ENCODE results near the gene RHBDF1.

The RHBDF1 gene

GRCh38 chr16:36336-36984 lies 36.0 kb downstream of the RHBDF1 start:
- DNase-seq (ENCODE audit: low read depth in 1 of 2, low spot score in 1 of 2), result no peak
- no peaks in the 10 kb centered on the region for H3K27me3 ChIP-seq (ENCODE audit: insufficient read depth, poor library complexity, severe bottlenecking)
- H3K27ac ChIP-seq (replicated peaks), result peak overlapping the region; percentile 81
- no peak overlapping the region for H3K4me3 ChIP-seq (replicated peaks; ENCODE audit: insufficient read depth, low read length)
- no peak for TF ChIP-seq CTCF (IDR thresholded peaks at IDR 0.05; ENCODE audit: insufficient read depth, low read length)
- TF ChIP-seq REST (IDR thresholded peaks at IDR 0.05; ENCODE audit: insufficient replicate concordance, low read depth), result no peak
- no peak for TF ChIP-seq POLR2AphosphoS5 (IDR thresholded peaks at IDR 0.05; ENCODE audit: low read depth)
- no peak for TF ChIP-seq GABPA (IDR thresholded peaks at IDR 0.05; ENCODE audit: low read depth)
- no peak for TF ChIP-seq SPI1 (IDR thresholded peaks at IDR 0.05; ENCODE audit: borderline replicate concordance, low read depth)

DNA sequence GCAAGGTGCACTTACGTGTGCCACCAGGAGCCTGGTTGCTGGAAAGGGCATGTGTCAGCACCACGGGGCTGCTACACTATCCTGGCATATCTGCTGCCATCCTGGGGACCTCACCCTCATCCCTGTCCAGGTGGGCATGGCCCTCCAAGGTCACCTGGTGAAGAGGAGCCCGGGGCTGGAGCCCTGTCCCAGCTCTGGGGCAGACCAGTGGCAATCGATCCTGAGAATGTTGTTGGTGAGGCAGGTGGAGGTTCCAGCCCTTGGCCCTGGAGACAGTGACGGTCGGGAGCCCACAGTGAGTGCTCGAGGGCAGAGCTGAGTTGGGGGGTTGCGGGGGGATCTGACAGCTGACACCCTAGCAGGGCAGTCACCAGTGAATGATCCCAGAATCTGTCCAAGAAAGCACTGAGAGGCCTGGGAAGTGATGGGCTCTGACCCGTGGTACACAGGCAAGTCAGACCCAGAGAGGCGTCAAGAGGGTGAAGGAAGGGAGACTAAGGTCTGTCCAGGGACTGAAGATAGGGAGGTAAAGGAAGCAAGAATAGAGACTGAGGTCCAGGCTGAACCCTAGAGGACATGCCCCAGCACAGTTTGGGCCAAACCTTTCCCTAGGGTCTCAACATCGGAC lies 36.6 kb downstream of the RHBDF1 start:
- no peak overlapping the region for H3K4me3 ChIP-seq (replicated peaks; ENCODE audit: insufficient read depth, low read length)
- no peaks in the 10 kb centered on the region for H3K27me3 ChIP-seq (ENCODE audit: insufficient read depth, poor library complexity, severe bottlenecking)
- no peak for DNase-seq (ENCODE audit: low read depth in 1 of 2, low spot score in 1 of 2)
- TF ChIP-seq CTCF (IDR thresholded peaks at IDR 0.05; ENCODE audit: insufficient read depth, low read length), result no peak
- TF ChIP-seq POLR2AphosphoS5 (IDR thresholded peaks at IDR 0.05; ENCODE audit: low read depth), result no peak
- TF ChIP-seq GABPA (IDR thresholded peaks at IDR 0.05; ENCODE audit: low read depth), result no peak
- no peak for TF ChIP-seq SPI1 (IDR thresholded peaks at IDR 0.05; ENCODE audit: borderline replicate concordance, low read depth)
- TF ChIP-seq REST (IDR thresholded peaks at IDR 0.05; ENCODE audit: insufficient replicate concordance, low read depth), result no peak
- H3K27ac ChIP-seq (replicated peaks), result peak overlapping the region; percentile 77

- H3K27me3 ChIP-seq (ENCODE audit: insufficient read depth, poor library complexity, severe bottlenecking), result no peaks in the 10 kb centered on the region
- peak overlapping the region; percentile 77 for H3K27ac ChIP-seq (replicated peaks)
- TF ChIP-seq REST (IDR thresholded peaks at IDR 0.05; ENCODE audit: insufficient replicate concordance, low read depth) (no peak), CTCF (IDR thresholded peaks at IDR 0.05; ENCODE audit: insufficient read depth, low read length) (no peak), SPI1 (IDR thresholded peaks at IDR 0.05; ENCODE audit: borderline replicate concordance, low read depth) (peak; percentile 76; the same call in 1 of the 2 replicates)
- peak; percentile 73 to 87 for DNase-seq (ENCODE audit: low read depth in 1 of 2, low spot score in 1 of 2)
- H3K4me3 ChIP-seq (replicated peaks; ENCODE audit: insufficient read depth, low read length), result 0 out of 2 replicates have a peak overlapping the region, but pooled peaks have one; percentile 6
Observed at GRCh38 chr16:35011-35677, 37.3 kb downstream of the RHBDF1 start.
